Activated naive CD4-positive, alpha-beta T cell treated with anti-CD3 and anti-CD28 coated beads for 36 hours (primary cell): Measurements from ENCODE around the gene MIPEP. TPM values are rescaled to one million over a fixed set of nuclear protein-coding genes. Genes with fewer than 3 reads are reported as not detected.
A peak's percentile ranks its signal among the peaks of the same experiment; 100 is the strongest.
"Not testable (repeated sequence)": the region's sequence is repeated elsewhere in the genome, so short reads cannot be mapped to it uniquely, and the experiment has no call there.

ENCODE experiments used
- CTCF ChIA-PET: fragments of 350-600 bp; sonication (Branson Sonifier 250); formaldehyde crosslinking; loops from one replicate; lab custom pipeline; 2021; ENCODE audit warnings: antibody characterized with exemption; lab: Charles Lee
- DNase-seq: peaks from one replicate; pipeline ENCODE4 v3.0.0-alpha.2; 2020
- H3K27ac Mint-ChIP-seq: one replicate; pipeline ENCODE4 v1.8.0; 2021; ENCODE audit warnings: mild to moderate bottlenecking, mixed read lengths
- H3K27me3 Mint-ChIP-seq: one replicate; pipeline ENCODE4 v1.8.0; 2021; ENCODE audit warnings: low read depth, mixed read lengths
- H3K36me3 Mint-ChIP-seq: one replicate; pipeline ENCODE4 v1.8.0; 2021; ENCODE audit warnings: low read depth, mixed read lengths
- H3K4me1 Mint-ChIP-seq: one replicate; pipeline ENCODE4 v1.8.0; 2021; ENCODE audit warnings: low read depth, mixed read lengths
- H3K4me3 Mint-ChIP-seq: one replicate; pipeline ENCODE4 v1.8.0; 2021; ENCODE audit warnings: mild to moderate bottlenecking, moderate library complexity, mixed read lengths
- H3K9me3 Mint-ChIP-seq: one replicate; pipeline ENCODE4 v1.8.0; 2021; ENCODE audit warnings: mixed read lengths
- intact Hi-C: fragments of 100-400 bp; cut with micrococcal nuclease; formaldehyde crosslinking; loops from one replicate; pipeline ENCODE4 v1.15.1; 2023
- total RNA-seq, 2 experiments: library from RNA; stranded (reverse); gene quantifications; one replicate each; pipeline ENCODE4 v1.2.3, GENCODE V29; 2021

The MIPEP gene
- total RNA-seq, 2 experiments from 2014 or later: 15.4 to 17.0 TPM

DNA sequence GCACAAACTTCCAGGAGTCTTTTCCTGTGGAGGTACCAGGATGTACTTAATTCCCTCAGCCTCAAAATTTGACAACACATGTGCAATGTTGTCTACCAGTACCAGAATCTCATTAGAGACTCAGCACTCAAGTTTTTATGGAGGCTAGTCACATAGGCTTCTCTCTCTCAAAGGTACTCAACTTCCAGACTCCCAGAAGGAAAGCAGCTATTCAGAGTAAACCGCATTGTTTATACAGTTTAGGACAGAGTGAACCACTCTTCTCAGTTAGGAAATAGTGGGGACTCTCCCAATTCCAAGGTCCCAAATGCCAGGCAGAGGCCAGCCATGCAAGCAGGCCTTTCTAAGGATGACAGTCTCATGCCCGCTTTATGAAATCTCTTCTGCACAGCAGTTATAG is 16.6 kb upstream of the MIPEP start:
- H3K4me1 Mint-ChIP-seq: peaks cover 2% of the 10 kb centered on the region
- CTCF ChIA-PET: no interaction called here
- H3K27ac Mint-ChIP-seq: no peak overlapping the region
- peaks cover 33% of the 10 kb centered on the region for H3K27me3 Mint-ChIP-seq
- H3K36me3 Mint-ChIP-seq: no peaks in the 10 kb centered on the region
- no peak for DNase-seq
- intact Hi-C loops: no loop called here
- no peaks in the 10 kb centered on the region for H3K9me3 Mint-ChIP-seq
- no peak overlapping the region for H3K4me3 Mint-ChIP-seq

DNA sequence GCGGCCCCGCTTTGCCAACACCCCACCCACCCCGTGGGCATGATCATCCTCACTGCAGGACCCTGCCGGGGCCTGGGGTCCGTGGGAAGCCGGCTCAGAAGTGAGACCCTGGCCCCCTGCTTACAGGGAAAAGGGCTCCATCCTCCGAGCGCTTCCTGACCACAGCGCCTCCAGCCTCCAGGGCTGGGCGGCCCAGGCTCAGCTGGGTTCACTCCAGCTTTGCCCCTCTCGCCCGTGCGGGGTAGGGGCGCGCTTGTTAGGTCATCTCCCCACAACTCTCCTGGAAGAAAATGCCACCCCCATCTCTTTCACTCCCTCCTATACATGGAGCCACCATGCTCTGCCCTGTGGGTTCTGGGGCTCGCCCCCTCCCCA is 14.7 kb upstream of the MIPEP start:
- Mint-ChIP-seq H3K36me3 (no peaks in the 10 kb centered on the region), H3K4me1 (peaks cover 2% of the 10 kb centered on the region), H3K27ac (no peak overlapping the region), H3K4me3 (no peak overlapping the region), H3K27me3 (peaks cover 35% of the 10 kb centered on the region), H3K9me3 (no peaks in the 10 kb centered on the region)
- DNase-seq: no peak
- CTCF ChIA-PET: interaction anchor here (0.7 kb wide), 1 partner anchor 14 kb away, joined by 3 read pairs; no protein-coding TSS in a partner anchor
- intact Hi-C loops: no loop called here

DNA sequence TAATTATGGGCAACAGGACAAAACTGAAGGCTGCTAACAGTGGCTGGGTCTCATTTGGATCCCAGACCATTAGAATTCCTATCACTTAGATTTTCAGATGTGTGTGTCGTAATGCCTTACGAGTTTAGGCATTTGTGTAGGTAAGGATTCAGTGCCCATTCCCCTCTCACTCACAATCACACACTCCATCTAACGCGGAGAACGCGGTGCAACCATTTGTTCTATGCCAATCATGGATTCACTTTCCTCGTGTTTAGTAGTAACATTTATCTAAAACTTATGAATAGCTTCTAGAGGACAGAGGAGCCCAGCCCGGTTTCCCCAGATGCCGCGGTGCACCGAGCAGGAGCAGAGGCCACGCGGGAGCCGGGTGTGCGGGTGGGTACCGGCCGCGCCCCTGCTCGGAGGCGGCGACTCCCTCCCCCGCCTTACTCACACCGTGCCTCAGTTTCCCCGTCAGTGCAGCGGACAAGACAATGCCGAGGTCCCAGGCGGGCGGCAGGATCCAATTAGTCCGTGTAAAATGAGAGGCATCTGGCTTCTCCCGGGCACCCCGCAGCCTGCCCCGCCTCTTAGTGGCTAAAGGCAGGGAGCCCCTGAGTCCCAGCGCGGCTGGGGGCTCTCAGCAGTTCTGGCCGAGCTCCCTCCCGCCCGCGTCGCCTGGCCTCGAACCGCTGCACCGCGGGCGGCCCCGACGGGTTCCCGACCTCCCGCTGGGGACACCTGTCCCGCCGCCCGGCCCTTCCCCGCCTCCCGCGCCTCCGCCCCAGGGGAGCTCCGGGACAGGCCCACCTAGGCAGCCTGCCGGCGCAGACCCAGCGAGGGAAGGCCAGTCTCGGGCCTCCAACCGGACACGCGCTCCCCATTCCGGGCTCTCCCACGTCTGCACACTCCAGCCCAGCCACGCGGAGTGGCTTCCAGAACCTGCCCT is 14.0 kb upstream of the MIPEP start:
- Mint-ChIP-seq H3K36me3 (no peaks in the 10 kb centered on the region), H3K27ac (no peak overlapping the region), H3K27me3 (peaks cover 35% of the 10 kb centered on the region), H3K4me3 (no peak overlapping the region), H3K4me1 (peaks cover 2% of the 10 kb centered on the region), H3K9me3 (no peaks in the 10 kb centered on the region)
- DNase-seq: no peak
- CTCF ChIA-PET: interaction anchor here (1.0 to 2.2 kb wide), 2 partner anchors 326 to 436 kb away, joined by 3 to 9 read pairs; no protein-coding TSS in a partner anchor
- intact Hi-C loops: no loop called here

DNA sequence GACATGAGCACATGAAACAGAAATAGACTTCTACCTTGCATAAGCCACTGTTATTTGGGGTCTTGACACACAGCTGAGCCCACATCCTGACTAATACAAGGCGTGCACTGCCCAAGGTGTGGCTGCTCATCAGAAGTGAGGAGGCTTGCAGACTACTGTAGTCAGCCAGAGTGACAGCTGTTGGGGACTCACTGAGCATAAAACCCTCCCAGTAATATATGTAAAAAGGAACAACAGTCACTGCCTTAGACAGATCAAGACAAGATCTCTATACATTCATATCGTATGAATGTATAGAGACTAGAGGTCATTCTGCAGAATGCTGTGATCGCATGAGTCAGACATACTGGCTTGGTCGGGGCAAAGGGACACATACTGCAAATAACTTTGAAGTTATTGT is 12.2 kb upstream of the MIPEP start:
- Mint-ChIP-seq H3K4me1 (peaks cover 2% of the 10 kb centered on the region), H3K4me3 (no peak overlapping the region), H3K36me3 (no peaks in the 10 kb centered on the region), H3K27me3 (peaks cover 35% of the 10 kb centered on the region), H3K27ac (no peak overlapping the region), H3K9me3 (no peaks in the 10 kb centered on the region)
- DNase-seq: no peak
- CTCF ChIA-PET: interaction anchor here (2.2 kb wide), 1 partner anchor 434 kb away, joined by 9 read pairs; no protein-coding TSS in a partner anchor
- intact Hi-C loops: no loop called here

DNA sequence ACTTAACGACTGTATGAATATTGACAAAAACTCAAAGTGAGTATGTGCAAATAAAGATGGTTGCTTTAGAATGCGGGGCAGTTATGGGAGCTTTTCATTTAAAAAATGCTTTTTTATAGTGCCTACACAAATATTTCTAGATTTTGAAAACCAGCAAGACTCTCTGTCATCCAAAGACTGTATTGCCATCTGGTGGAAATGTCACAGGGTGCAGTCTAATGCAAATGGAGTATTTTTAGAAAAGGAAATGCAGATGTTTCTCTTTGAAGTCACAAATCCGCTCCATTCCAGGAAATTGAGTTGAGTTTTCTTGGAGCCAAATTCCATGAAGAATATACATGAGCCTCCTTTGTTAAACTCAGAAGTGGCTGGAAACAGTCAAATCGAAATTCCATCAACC is 10.4 kb upstream of the MIPEP start:
- Mint-ChIP-seq H3K27ac (no peak overlapping the region), H3K4me1 (peaks cover 2% of the 10 kb centered on the region), H3K4me3 (no peak overlapping the region), H3K9me3 (no peaks in the 10 kb centered on the region), H3K36me3 (no peaks in the 10 kb centered on the region), H3K27me3 (peaks cover 29% of the 10 kb centered on the region)
- DNase-seq: peak; percentile 53
- CTCF ChIA-PET: interaction anchor here (0.7 to 1.5 kb wide), 5 partner anchors 10 to 432 kb away, joined by 3 to 7 read pairs (median 4); partner anchors contain the start of gene MIPEP
- intact Hi-C loops: loop anchor here (1.0 kb wide), 1 partner anchor 433 kb away; no protein-coding TSS in a partner anchor

DNA sequence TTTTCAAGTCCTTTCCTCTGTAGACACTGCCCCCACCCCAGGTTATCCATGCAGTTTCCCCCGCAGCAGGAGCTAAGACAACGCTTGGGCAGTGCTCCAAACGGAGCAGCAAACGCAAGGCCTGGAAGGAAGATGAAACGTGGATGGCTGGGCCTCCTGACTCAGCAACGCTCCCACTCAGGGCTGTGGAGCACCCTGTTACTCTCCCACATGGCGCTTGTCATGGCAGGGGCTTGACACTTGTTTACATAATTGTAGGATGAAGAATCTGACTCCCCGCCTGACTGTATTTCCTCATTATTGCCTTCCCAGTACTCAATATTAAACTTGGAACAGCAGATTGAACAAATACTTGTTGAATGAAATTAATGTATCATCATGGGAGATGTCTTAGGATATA is 8.9 kb upstream of the MIPEP start:
- no peaks in the 10 kb centered on the region for H3K36me3 Mint-ChIP-seq

DNA sequence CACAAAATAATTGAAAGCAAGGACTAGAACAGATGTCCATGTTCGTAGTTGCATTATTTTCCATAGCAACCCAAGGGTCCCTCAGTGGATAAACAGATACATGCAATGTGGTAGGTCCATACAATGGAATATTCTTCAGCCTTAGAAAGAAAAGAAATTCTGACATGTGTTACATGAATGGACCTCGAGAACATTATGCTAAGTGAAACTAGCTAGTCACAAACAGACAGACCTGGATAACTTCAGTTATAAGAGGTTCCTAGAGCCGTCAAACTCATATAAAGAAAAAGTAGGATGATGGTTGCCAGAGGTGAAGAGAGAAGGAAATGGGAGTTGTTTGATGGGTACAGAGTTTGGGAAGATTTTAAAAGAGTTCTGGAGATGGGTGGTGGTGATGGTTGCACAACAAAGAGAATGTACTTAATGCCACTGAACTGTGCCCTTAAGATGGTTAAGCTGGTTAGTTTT is 8.3 kb upstream of the MIPEP start, which contains the start of gene C1QTNF9B:
Gene C1QTNF9B, minus strand, starts transcription at position 51 of the 468 bp plus-strand sequence.
- H3K9me3 Mint-ChIP-seq, H3K36me3 Mint-ChIP-seq, intact Hi-C loops, DNase-seq, H3K4me1 Mint-ChIP-seq, H3K27ac Mint-ChIP-seq, H3K4me3 Mint-ChIP-seq: not testable (repeated sequence)
- peaks cover 13% of the 10 kb centered on the region for H3K27me3 Mint-ChIP-seq
- CTCF ChIA-PET: interaction anchor here (0.6 kb wide), 1 partner anchor 394 kb away, joined by 4 read pairs; no protein-coding TSS in a partner anchor

More for the DNA sequence above, 8.9 kb upstream of the MIPEP start:
- no peak overlapping the region for H3K4me3 Mint-ChIP-seq
- intact Hi-C loops: no loop called here
- peaks cover 2% of the 10 kb centered on the region for H3K4me1 Mint-ChIP-seq
- H3K27ac Mint-ChIP-seq: no peak overlapping the region
- no peaks in the 10 kb centered on the region for H3K9me3 Mint-ChIP-seq
- CTCF ChIA-PET: interaction anchor here (0.6 to 1.5 kb wide), 2 partner anchors 395 to 431 kb away, joined by 4 to 7 read pairs; no protein-coding TSS in a partner anchor
- no peak for DNase-seq
- H3K27me3 Mint-ChIP-seq: peaks cover 20% of the 10 kb centered on the region

DNA sequence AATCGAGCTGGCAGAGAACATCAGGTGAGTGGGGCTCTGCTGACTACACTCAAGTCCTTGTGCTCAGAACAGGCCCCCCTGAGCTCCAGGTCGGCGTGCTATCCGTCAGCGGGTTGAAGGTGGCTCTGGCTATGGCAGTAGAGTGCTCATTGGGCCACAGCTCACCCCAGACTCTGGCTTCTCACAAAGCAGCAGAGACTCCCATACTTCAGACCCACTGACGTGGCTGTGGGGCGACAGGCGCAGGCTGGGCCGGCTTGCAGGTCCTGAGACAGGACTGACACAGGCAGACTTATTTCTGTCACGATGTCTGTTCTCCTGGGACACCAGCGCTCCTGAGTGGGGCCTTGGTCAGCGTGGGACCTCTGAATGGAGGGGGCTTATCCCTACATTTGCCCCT is 5.5 kb upstream of the MIPEP start:
- H3K27me3 Mint-ChIP-seq, H3K27ac Mint-ChIP-seq, intact Hi-C loops: not testable (repeated sequence)

DNA sequence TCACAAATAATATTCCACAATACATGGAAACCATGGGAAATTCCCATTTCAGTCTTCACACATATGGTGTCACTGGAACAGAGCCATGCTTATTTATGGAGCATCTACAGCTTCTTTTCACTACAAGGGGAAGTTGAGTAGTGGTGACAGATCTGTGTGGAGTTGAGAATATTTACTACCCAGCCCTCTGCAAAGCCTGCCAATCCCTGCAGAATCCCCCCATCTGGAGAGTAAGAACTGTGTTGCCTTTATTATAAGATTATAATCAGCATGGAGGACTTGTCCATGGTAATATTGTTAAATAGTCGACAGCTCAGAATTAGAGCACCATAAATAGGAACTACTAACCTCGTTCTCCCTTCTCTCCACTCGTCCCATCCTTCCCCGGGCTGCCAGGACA is 4.6 kb upstream of the MIPEP start:
- H3K36me3 Mint-ChIP-seq, H3K9me3 Mint-ChIP-seq, intact Hi-C loops, H3K27ac Mint-ChIP-seq, H3K4me1 Mint-ChIP-seq, H3K4me3 Mint-ChIP-seq, H3K27me3 Mint-ChIP-seq, CTCF ChIA-PET, DNase-seq: not testable (repeated sequence)

More for the DNA sequence above, 5.5 kb upstream of the MIPEP start:
- H3K9me3 Mint-ChIP-seq, CTCF ChIA-PET, H3K36me3 Mint-ChIP-seq, H3K4me1 Mint-ChIP-seq, DNase-seq, H3K4me3 Mint-ChIP-seq: not testable (repeated sequence)

DNA sequence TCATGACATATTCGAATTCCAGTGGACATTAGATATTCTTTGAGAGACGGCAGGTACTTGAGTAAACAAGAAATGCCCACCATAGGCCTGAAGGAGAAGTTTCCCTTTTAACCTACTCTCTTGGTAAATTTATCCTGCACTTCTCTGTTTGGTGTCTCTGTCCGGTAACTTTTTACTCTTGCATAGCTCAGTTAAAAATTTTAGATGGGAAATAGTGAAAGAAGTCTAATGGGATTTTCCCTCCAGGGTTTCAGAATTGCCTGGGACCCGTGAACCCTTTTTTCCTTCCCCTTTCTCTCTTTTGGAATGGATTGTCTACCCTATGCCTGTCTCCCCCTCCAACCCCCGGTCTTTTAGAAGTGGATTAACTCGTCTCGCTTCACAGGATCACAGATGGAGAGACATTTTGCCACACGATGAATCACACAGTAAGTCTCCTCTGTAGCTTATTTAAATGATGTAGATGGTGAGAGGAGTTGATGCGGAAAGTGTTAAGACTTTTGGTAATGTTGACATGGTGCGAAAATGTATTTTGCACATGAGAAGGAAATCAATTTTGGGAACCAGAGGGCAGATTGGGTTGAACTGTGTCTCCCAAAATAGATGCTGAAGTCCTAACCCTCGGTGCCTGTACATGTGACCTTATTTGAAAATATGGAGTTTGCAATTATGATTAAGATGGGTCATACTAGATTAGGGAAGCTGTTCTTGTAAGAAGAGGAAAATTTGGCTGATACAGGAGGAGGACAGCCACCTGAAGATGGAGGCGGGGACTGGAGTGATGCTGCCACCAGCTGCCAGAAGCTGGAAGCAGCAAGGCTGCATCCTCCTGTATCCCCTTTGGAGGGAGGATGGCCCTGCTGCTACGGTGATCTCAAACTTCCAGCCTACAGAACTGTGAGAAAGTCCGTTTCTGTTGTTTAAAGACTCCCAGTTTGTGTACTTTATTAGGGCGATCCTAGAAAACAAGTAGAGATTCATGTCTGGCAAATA is 711 bp upstream of the MIPEP start:
- CTCF ChIA-PET: interaction anchor here (0.5 to 2.2 kb wide), 13 partner anchors 10 to 422 kb away, joined by 3 to 5 read pairs (median 3); no protein-coding TSS in a partner anchor
- H3K4me1 Mint-ChIP-seq: peaks cover 24% of the 10 kb centered on the region
- peak overlapping the region; percentile 51 for H3K27ac Mint-ChIP-seq
- H3K36me3 Mint-ChIP-seq: peaks cover 2% of the 10 kb centered on the region
- intact Hi-C loops: loop anchor here (1.0 to 2.0 kb wide), 4 partner anchors 77 to 512 kb away; no protein-coding TSS in a partner anchor
- H3K9me3 Mint-ChIP-seq: no peaks in the 10 kb centered on the region
- DNase-seq: no peak
- H3K27me3 Mint-ChIP-seq: no peaks in the 10 kb centered on the region
- peak overlapping the region; percentile 81 for H3K4me3 Mint-ChIP-seq

DNA sequence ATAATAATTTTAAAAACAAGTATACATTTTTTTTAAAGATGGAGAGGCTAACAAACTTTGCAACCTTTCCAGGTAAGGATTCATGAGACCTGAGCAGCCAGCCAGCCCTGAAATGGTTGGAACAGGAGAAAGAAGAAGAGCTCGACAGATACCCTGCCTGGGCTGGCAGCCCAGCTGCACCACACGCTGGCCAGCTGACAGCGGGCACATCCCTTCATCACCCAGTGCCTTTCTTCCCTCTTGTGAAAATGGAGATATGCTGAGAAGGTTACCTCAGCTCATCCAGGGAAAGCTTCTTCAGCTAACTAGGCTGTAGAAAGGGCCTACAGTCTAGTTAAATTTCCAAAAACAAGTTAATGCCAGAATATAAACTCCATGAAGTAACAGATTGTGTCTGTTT is 4.8 kb downstream of the MIPEP start:
- H3K36me3 Mint-ChIP-seq, H3K27ac Mint-ChIP-seq, DNase-seq, H3K4me3 Mint-ChIP-seq, H3K9me3 Mint-ChIP-seq, H3K27me3 Mint-ChIP-seq, intact Hi-C loops: not testable (repeated sequence)
- H3K4me1 Mint-ChIP-seq: peaks cover 18% of the 10 kb centered on the region
- CTCF ChIA-PET: interaction anchor here (0.8 kb wide), 1 partner anchor 15 kb away, joined by 3 read pairs; no protein-coding TSS in a partner anchor
